Embryonic facial prominence (tissue), 1 donor: ENCODE measurements around the gene TUBB6.

ENCODE experiments used
- DNase-seq: peaks from one replicate; pipeline ENCODE4 v3.0.0-alpha.2; 2016; ENCODE audit errors: extremely low spot score

The TUBB6 gene

DNA sequence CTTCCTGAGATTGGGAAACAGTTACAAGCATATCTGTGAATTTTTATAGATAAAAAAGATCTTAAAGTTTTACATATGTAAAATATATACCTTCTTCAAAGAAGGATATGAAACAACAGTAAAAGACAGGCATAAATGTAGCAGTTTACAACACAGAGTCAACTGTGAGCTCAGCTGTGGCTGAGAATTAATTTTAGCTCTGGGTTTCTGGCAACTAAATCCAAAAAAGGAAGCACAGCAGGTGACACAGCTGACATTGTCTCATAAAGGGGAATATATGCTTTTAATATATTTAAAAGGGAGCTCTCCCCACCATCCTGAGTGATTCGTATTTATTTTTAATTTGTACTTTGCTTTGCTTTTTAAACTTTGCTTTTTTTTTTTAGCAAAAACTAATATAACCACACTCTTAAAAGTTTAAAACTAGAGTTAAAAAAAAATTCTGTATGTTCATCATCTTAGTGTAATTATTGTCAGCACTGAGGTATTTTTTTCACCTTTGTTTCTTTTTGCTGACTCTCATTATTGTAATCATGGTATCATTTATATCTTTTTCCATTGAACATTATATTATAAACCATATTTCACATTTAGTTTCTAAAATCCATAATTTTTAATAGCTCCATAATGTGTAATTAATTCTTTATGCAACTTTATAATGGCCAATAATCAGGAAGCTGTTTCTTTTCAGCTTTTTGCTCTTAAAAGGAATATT, 6.7 kb downstream of the TUBB6 start:
- DNase-seq: no peak

DNA sequence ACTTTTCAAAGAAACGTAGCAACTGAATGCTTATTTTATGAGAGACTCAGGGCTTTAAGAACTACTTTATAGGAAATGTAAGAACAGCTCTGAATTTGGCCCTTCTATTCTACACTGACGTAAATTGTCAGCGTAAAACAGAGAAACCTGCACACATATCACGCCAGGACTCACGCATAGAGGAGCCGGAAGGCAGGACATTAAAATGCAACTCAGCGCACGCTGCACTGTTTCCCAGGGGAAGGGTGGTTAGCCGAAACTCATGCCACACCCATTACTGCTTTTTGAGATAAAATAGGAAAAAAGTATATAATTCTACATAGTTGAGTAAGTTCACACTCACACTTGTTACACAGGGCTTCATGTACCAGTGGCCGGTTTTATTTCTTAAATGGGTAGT, 7.4 kb downstream of the TUBB6 start:
- DNase-seq: no peak

- DNase-seq: no peak
Observed at GRCh38 chr18:12315911-12316310, 7.9 kb downstream of the TUBB6 start.

GRCh38 chr18:12317664-12318333, 9.8 kb downstream of the TUBB6 start:
- no peak for DNase-seq

- no peak for DNase-seq
Observed at GRCh38 chr18:12318334-12318697, 10.3 kb downstream of the TUBB6 start.

GRCh38 chr18:12318857-12319256, 10.8 kb downstream of the TUBB6 start:
- DNase-seq: no peak

- no peak for DNase-seq
Observed at GRCh38 chr18:12321333-12321732, 13.3 kb downstream of the TUBB6 start.

DNA sequence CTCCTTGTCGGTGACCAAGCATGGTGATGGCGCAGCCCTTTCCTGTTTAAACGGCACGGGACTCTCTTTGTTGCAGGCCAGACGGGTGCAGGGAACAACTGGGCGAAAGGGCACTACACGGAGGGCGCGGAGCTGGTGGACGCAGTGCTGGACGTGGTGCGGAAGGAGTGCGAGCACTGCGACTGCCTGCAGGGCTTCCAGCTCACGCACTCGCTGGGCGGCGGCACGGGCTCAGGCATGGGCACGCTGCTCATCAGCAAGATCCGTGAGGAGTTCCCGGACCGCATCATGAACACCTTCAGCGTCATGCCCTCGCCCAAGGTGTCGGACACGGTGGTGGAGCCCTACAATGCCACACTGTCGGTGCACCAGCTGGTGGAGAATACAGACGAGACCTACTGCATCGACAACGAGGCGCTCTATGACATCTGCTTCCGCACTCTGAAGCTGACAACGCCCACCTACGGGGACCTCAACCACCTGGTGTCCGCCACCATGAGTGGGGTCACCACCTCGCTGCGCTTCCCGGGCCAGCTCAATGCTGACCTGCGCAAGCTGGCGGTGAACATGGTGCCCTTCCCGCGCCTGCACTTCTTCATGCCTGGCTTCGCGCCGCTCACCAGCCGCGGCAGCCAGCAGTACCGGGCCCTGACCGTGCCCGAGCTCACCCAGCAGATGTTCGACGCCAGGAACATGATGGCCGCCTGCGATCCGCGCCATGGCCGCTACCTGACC, 17.1 kb downstream of the TUBB6 start:
- DNase-seq: no peak

DNA sequence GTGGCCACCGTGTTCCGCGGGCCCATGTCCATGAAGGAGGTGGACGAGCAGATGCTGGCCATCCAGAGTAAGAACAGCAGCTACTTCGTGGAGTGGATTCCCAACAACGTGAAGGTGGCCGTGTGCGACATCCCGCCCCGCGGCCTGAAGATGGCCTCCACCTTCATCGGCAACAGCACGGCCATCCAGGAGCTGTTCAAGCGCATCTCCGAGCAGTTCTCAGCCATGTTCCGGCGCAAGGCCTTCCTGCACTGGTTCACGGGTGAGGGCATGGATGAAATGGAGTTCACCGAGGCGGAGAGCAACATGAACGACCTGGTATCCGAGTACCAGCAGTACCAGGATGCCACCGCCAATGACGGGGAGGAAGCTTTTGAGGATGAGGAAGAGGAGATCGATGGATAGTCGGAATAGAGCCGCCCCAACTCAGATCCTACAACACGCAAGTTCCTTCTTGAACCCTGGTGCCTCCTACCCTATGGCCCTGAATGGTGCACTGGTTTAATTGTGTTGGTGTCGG, 17.7 kb downstream of the TUBB6 start:
- no peak for DNase-seq

GRCh38 chr18:12326711-12327460, 18.8 kb downstream of the TUBB6 start:
- no peak for DNase-seq

GRCh38 chr18:12327510-12328178, 19.6 kb downstream of the TUBB6 start:
- no peak for DNase-seq

DNA sequence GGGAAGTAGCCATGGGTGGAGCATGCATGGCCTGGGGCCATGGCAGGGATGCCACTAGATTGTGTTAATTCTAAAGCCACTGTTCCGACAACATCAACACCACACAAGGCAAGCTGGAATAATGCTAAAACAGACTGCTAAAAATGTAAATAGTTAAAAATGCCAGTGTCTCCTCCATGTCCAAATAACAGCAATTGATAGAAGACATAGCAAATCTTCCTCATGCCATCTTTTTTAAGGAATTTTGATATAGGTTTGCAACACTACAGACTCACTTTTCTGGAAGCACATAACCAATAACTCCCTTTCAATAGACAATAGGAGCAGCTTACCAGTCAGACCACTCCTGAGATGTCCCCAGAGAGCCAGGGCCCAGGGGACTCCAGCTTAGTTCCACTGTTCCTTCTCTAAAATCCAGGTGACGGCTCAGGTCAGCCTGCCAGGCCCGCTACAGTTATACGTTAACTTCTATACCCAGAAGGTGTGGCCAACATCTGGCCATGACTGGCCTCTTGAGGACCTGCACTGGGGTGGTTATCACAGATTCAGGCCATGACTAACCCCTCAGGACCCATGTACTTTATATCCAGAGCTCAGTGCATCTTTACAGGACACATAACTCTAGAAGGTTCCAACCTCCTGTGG, 20.3 kb downstream of the TUBB6 start:
- no peak for DNase-seq

- no peak for DNase-seq
Observed at GRCh38 chr18:12329125-12329698, 21.2 kb downstream of the TUBB6 start.

DNA sequence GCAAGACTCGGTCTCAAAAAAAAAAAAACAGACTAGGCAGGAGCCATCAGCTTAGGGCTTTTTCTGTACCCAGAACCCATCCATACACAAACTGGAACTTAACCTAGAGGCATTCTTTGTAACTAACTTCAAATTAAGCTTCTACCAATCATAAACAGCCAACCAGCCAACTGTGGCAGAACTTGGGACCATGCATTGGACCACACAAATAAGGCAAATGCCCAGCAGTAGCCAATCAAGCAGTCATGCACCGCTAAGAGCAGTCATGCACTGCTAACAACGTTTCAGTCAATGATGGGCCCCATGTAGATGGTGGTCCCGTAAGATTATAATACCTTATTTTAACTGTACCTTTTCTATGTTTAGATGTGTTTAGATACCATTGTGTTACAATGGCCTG, 22.7 kb downstream of the TUBB6 start:
- no peak for DNase-seq

GRCh38 chr18:12333506-12334290, 25.7 kb downstream of the TUBB6 start:
- DNase-seq: no peak

- DNase-seq: no peak
Observed at GRCh38 chr18:12334366-12334808, 26.3 kb downstream of the TUBB6 start.

DNA sequence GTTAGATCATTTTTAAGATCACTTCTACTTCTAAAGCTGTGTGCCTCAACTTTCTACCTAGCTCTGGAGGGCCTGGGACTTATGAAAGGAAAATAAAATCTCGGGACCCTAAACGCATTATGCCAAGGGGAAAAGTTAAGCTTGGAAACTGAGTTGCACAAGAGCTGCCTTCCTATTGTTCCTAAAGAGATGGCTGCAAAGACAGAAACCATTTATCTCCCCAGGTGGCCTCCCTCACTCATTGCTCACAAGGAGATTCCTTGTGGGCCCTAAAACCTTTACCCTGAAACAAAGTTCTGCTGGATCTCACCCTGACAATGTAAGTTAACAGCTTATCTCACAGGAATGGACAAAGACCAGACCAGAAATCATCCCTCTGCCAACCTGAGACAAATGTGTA, 26.8 kb downstream of the TUBB6 start:
- DNase-seq: no peak

GRCh38 chr18:12335503-12335902, 27.5 kb downstream of the TUBB6 start:
- no peak for DNase-seq

GRCh38 chr18:12336171-12336613, 28.2 kb downstream of the TUBB6 start:
- DNase-seq: no peak

- no peak for DNase-seq
Observed at GRCh38 chr18:12336887-12337286, 28.8 kb downstream of the TUBB6 start.
